Effector CD8-positive, alpha-beta T cell (primary cell): ENCODE measurements around the gene SDR42E2.
"Not testable (repeated sequence)": the region's sequence is repeated elsewhere in the genome, so short reads cannot be mapped to it uniquely, and the experiment has no call there.

Experiments
- DNase-seq: peaks from one replicate; lab custom pipeline; 2025; lab: John Stamatoyannopoulos, UW
- total RNA-seq, 4 experiments: gene quantifications; one replicate each; lab custom pipeline; 2026; lab: John Stamatoyannopoulos, UW

Gene SDR42E2
- total RNA-seq = 0.24 to 1.7 (median 0.38) reads per million in 4 experiments

DNA sequence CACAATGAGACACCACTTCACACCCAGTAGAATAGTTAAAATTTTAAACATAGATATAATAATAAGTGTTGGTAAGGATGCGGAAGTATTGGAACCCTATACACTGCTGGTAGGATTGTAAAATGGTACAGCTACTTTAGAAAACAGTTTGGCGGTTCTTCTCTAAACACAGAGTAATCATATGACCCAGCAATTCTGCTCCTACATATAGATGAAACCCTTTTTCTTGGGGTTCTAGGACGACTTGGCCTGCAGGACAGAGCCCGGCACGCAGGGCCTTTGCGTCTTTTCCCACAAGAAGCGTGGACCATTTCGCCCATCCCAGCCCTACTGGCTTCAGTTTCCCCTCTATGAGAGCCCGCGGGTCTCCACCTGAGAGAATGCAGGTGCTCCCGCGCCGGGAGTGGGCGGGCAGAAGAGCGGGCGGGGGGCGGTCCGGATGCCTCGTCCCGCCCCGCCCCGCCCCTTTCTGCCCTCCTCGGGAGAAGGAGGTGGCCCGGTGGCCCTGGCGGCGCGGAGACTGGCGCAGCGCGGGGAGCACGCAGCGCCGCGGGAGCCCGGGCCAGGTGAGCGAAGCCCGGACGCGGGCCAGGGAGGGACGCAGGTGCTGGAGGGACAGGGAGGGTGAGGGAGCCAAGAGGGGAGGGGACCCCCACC lies at the start of gene SDR42E2:
Gene SDR42E2 (plus strand): TSS at position 508 of the 657 bp plus-strand sequence. CDS start 3,077 bp downstream, outside the sequence.
- DNase-seq = peak; percentile 38

DNA sequence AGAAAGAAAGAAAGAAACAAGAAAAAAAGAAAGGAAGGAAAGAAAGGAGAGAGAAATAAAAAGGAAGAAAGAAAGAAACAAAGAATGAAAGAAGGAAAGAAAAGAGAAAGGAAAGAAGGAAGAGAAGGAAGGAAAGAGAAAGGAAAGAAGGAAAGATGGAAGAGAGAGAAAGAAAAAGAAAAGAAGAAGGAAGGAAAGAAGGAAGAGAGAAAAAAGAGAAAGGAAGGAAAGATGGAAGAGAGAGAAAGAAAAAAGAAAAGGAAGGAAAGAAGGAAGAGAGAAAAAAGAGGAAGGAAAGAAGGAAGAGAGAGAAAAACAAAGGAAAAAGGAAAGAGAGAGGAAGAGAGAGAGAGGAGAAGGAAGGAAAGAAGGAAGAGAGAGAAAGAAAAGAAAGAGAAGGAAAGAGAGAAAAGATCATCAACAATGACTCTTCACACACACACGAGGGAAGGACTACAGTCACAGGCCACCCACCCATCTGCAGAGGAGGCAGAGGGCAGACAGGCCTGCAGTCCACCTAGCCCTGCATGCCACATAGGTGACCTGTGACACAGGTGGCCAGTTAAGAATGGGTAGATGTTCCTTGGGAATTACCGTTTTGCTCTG lies 46.1 kb upstream of the SDR42E2 start:
- no peak for DNase-seq

DNA sequence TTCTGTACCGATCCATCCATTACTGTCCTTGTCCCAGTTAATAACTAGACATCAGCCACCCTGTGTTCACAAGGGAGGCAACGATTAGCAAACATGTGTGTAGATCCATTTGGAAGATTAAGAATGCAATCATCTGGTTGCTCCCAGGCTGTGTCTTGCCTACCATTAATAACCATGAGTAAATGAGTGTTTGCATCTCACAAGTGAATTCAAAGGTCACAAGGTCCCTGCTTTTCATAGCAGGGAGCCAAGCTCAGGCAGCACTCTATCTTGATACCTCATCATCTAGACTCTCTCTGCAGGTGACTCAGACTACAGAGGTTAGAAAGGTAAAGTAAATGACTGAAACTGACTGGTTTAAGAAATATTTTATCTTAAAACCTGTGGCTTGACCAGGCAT lies 44.7 kb upstream of the SDR42E2 start:
- no peak for DNase-seq

DNA sequence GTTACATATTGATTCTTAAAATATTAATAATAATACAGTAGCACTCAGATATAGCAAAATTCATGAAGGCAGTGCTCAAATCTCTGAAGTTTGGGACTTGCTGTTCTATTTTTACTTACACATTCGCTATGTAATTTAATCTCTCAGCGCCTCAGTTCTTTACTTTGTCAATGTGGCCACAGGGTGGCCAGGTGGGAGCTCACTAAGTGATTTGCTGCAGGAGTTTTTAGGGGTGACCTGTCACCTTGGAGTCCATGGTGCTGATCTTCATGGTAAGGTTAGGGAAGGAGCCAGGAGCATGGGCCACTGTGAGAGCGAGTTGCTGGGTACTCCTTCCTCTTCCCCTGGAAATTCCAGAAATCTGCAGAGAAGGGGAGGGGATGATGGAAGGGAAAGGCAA lies 41.9 kb upstream of the SDR42E2 start:
- DNase-seq = no peak

DNA sequence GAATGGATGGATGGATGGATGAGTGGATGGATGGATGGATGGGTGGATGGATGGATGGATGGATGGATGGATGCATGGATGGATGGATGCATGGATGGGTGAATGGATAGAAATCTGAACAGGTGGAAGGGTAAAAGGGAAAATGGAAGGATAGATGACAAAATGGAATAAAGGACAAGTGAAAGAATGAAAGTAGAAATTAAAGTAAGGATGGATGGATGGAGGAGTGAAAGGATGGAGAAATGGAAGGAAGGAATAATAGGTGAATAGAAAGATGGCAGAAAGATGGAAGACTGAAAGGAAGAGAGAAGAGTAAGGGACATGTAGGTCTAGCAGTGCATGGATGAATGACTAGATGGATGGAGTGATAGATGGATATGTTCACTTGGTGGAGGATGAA lies 40.1 kb upstream of the SDR42E2 start:
- DNase-seq = no peak

DNA sequence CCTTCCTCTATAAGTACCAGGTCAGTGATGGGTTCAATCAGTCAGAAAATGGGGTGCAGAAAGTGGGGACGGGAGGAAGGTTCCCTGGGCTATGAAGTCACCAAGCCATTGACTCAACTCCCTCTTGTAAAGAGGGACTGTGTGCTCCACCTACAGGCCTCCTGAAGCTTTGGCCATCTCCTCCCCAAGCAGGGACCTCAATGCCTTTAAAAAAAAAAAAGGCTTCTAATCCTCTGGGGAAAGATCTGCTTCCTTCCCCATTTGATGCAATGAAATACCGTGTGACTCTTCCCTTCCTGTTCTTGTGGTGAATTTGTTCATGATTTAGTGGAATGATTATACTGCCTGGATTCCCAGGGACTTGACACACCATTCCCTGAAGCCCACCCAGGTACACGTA lies 39.2 kb upstream of the SDR42E2 start:
- DNase-seq = no peak

DNA sequence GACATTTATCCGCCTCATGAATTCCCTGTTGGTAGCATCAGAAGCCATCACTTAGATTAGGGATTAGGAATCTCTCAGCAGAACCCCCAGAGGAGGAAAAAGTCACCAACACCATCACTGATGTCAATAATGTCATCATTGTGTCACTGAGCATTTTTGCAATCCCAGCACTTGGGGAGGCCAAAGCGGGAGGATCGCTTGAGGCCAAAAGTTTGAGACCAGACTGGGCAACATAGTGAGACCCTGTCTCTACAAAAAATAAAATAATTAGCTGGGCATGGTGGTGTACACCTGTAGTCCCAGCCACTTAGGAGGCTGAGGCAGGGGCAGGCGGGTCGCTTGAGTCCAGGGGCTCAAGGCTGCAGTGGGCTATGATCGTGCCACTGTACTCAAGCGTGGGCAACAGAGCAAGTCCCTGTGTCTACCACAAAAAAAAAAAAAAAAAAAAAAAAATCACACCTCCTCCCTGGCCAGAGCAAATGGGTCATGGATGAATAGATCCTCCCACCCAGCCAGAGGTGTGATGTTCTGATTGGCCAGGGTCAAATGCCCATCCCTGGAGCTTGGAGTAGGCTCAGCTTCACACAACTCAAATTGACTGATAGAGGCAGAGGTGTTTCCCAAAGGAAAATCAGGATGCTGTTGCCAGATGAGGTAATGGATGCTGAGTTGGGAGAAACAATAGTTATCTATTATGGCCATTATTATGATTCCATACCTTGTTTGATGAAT lies 38.4 kb upstream of the SDR42E2 start:
- no peak for DNase-seq

DNA sequence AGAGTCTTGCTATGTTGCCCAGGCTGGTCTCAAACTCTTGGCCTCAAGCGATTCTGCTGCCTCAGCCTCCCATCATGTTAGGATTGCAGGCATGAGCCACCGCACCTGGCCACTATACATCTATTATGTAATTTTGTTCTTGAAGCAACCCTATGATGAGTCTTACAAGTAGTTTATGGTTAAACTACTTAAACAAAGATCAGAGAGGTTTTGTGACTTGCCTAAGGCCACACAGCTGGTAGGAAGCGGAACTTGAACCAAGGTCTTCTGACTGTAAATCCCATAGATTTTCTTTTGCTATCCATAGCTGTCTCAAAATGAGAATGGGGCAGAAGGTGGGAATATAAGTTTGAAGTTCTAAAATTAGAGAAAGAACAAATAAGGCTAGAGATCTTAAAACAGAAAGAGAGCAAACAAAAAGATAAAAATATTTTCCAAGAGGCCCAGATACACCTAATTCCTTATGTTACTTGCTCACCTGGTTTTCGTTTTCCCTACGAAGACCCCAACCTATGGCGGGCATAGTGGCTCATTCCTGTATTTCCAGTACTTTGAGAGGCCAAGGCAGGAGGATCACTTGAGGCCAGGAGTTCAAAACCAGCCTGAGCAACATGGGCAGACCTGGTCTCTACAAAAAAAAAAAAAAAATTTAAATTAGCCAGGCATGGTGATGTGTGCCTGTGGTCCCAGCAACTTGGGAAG lies 37.6 kb upstream of the SDR42E2 start:
- DNase-seq = no peak

DNA sequence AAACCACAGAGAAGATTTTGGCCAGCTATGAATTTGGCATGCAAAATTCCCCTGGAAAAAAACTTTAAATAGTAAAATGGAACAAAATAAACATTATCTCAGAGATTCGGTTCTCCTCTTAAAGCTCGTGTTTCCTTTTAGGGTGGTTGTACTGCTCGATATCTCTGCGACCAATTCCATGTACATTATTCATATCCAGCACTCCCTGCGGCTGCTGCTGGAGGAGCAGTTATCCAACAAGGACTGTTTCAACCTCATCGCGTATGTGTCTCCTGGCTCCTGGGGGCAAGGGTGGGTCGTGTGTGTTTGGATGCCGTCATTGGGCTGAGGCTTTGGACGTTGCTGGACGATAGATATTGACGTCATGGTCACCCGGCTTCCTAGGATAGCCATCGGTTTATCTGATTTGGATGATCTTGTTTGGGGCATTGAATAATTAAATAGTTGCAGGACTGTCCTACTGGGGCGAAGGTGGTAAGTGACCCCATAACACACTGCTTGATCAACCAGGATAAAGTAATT lies 36.2 kb upstream of the SDR42E2 start:
- no peak for DNase-seq

DNA sequence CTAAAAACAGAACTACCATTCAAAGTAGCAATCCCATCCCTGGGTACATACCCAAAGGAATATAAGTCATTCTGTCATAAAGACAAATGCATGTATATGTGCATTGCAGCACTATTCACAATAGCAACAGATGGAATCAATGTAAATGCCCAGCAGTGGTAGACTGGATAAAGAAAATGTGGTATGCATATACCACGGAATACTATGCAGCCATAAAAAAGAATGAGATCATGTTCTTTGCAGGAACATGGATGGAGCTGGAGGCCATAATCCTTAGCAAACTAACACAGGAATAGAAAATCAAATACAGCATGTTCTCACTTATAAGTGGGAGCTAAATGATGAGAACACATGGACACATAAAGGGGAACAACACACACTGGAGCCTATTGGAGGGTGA lies 33.8 kb upstream of the SDR42E2 start:
- not testable (repeated sequence) for DNase-seq

DNA sequence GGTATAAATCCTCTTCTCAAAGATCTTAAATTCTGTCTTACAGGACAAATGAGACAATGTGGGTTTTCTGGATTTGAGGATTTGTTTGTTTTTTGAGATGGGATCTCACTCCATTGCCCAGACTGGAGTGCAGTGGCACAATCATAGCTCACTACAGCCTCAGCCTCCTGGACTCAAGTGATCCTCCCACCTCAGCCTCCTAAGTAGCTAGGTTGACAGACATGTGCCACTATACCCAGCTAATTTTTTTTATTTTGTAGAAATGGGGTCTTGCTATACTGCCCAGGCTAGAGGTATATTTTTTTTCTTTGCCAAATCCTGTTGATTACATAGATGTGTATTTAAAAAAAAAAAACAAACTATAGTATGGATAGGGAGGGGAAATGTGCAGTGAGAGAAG lies 31.8 kb upstream of the SDR42E2 start:
- DNase-seq = no peak

DNA sequence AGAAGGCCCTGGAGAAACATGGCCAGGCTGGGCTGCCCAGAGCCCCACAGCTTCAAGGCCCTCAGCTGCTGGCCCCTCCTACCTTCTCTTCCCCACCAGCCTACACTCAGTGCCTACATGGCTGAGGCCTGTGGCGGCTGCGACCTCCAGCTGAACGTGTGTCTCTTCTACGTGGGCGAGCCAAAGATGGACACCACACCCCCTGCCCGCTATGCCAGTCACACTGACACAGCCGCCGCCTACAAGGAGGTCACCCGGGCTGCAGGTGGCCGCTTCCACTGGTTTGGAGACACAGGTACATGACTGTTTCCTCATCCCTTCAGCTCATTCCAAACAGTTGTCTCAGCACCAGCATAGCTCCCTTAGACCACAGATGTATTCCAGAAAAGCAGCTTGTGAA lies 29.5 kb upstream of the SDR42E2 start:
- no peak for DNase-seq

DNA sequence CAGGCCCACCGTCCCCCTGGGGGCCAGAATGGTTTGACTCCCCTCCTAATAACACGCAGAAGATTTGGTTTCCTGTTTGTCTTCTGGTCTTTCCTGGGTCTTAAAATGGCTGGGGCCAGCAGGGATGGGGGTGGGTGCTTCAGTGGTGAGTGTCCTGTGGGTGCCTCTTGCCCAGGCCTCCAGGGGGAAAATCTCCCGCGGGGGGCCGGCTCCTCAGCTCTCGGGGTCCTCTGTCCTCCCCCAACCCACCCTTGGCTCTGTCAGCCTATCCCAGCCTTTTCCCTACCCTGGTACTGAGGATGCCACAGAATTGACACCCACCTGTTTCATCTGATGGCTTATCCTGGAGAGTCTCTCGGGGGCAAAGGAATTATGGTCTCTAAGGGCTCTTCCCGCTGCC lies 23.8 kb upstream of the SDR42E2 start:
- DNase-seq = no peak

DNA sequence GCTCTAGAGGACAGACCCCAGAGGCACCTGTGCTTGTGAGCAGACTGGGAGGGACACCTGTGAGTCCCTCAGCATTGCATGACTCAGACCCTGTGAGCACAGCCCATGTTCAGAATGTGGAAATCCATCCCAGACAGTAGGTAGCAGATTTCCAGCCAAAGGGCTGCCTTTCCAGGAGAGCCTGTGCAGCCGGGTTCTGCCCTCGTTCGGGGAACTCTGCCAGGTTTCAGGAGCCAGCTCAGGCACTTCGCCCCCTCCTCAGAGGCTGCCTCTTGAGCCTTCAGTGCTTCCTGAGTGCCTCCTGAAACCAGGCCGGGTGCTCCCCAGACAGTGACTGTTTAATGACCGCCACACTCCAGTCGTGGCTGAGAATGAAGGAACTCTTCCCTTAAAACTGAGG lies 23.3 kb upstream of the SDR42E2 start:
- no peak for DNase-seq

DNA sequence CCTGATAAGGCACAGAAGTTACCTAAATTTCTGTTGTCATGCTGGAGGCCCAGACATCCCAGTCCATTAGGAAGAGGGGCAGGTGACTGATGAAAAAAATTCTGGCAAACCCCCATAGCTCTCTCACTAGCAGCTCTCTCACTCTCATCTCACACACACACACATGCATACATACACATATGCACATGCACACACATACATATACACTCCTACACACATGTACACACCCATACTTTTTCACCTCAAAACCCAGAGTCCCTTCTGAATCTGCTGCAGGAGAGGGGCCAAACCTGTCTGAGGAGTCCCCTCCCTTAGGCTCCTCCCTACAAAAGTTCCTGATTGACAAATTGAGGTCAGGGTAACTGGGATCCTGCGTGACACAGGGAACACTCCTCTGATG lies 22.6 kb upstream of the SDR42E2 start:
- no peak for DNase-seq

DNA sequence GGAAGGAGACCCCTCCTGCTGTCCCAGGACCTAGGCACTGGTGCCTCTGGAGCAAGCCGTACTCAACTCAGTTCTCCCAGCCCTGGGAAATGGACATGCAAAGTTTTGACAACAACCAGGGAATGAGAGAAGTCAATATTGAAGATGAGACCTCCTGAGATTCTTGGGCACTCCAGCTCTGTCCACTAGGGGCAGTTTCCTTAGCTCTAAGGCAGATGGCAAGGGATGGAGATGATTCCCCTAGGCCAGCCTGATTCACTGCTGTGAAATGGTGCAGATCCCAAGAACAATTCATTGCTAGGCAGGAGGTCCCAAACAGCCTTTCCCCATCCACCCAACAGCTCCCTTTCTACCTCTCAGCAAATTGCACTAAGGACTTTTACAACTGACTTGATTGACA lies 20.5 kb upstream of the SDR42E2 start:
- no peak for DNase-seq

DNA sequence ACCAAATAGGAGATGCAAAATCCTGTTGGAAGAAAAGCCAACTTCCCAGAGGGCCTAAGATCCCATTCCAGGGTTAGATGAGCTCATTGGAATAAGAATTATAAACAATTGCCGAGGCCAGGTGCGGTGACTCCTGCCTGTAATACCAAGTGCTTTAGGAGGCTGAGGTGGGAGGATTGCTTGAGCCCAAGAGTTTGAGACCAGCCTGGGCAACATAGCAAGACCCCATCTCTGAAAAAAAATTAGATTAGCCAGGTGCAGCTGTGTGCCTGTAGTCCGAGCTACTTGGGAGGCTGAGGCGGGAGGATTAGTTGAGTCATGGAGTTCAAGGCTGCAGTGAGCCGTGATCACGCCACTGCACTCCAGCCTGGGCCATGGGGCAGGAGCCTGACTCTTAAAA lies 17.8 kb upstream of the SDR42E2 start:
- no peak for DNase-seq

DNA sequence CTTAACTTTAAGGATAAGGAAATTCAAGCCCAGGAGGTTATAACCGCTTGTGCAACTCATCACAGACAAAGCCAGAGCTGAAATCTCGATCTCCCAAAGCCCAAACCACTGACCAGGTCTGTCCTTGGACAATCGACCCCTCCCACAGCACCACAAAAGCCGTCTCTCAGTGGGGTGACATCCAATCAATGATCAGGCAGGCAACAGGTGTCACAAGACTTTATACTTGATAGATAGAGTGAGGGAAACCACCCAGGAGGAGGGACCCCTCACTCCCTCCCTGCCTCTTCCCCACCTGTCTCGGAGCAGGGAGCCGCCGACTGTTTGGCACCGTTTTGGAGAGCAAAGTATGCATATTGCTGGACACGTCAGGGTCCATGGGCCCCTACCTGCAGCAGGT lies 14.5 kb upstream of the SDR42E2 start:
- DNase-seq = no peak

DNA sequence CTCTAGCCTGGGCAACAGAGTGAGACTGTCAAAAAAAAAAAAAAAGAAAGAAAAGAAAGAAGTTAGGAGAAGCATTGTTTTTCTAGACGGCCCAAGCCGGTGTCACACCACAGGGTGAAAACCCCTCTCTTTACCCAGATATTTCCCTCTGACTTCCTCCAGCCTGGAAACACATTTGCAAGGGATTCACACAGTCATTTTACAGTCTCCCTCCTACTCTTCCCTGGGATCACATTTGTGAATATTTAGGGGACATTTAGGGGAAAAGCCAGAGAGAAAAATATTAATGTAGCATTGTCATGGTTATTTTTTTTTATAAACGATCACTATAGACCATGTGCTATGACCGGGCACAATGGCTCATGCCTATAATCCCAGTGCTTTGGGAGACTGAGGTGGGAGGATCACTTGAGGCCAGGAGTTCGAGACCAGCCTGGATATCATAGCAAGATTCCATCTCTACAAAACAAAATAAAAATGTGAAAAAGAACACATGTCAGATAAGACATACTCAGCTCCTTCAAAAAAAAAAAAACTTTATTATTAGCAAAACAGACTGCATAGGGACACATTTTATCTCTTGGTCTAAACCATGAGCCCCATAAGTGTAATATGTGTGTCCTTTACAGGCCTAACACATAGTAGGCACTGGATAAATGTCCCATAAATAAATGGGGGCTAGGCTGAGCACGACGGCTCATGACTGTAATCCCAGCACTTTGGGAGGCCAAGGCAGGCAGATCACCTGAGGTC lies 10.9 kb upstream of the SDR42E2 start:
- no peak for DNase-seq

DNA sequence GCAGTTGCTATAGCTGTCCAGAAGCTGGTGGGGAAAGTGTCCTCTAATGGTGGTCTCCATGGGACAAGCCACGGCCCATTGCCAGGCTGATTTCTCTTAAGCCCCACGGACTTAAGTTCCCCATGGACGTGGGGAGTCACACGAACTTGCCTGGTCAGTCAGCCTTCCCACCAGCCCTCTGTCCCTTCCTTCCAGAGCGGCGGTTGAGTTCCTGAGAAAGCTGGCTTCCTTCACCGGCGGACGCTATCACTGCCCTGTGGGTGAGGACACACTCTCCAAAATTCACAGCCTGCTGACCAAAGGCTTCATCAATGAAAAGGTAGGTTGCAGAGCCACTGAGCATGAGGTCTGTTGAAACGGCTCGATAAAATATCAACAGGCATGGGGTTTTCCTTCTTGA lies 10.0 kb upstream of the SDR42E2 start:
- no peak for DNase-seq

DNA sequence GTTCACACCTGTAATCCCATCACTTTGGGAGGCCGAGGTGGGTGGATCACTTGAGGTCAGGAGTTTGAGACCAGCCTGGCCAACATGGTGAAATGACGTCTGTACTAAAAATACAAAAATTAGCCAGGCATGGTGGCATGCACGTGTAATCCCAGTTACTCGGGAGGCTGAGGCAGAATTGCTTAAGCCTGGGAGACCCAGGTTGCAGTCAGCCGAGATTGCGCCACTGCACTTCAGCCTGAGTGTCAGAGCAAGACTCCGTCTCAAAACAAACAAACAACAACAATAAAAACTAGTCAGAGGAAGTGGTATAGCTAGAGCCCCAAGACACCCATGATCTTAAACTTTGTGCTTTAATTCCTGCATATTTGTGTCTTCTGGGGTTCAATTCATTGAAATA lies 9.2 kb upstream of the SDR42E2 start:
- DNase-seq = not testable (repeated sequence)

DNA sequence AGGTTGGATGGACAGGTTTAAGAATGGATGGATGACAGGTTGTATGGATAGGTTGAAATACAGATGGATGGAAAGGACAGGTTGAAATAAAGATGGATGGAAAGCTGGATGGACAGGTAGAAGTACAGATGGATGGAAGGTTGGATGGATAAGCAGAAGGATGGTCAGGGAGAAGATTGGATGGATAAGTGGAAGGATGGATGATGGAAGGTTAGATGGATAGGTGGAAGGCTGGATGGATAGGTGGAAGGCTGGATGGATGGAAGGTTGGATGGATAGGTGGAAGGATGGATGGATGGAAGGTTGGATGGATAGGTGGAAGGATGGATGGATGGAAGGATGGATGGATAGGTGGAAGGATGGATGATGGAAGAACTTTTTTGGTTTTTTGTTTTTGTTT lies 905 bp upstream of the SDR42E2 start:
- DNase-seq = no peak
